Heart left ventricle (tissue), 16 donors: ENCODE data around the gene CENPP. TPM values are rescaled to one million over a fixed set of nuclear protein-coding genes. Genes with fewer than 3 reads are reported as not detected.

Experiments
- ATAC-seq, 4 donors: fragments of 200-7000 bp; cut with Tn5 transposase; one replicate each; pipeline ENCODE4 v1.9.1; 2020 to 2022; ENCODE audit warnings: moderate library complexity in 4 of 4, mild to moderate bottlenecking in 3 of 4, moderate number of reproducible peaks in 1 of 4
- DNase-seq, 5 donors: peaks; one replicate each; pipeline ENCODE4 v3.0.0-alpha.2; 2020
- H3K27ac ChIP-seq, 12 donors: fragments of 200-600 bp; sonication (generic) in 4 of 12; one replicate each; pipeline versions ENCODE4 v1.5.0 to v1.8.0; 2016 to 2022; ENCODE audit warnings: mild to moderate bottlenecking in 2 of 12
- H3K27me3 ChIP-seq, 9 donors: fragments of 200-600 bp; sonication (generic) in 2 of 9; one replicate each; pipeline versions ENCODE4 v1.5.1 to v1.8.0; 2016 to 2022; ENCODE audit warnings: mild to moderate bottlenecking in 3 of 9
- H3K36me3 ChIP-seq, 9 donors: fragments of 200-600 bp; sonication (generic) in 2 of 9; one replicate each; pipeline versions ENCODE4 v1.5.0 to v1.8.0; 2018 to 2022; ENCODE audit warnings: mild to moderate bottlenecking in 2 of 9
- H3K4me1 ChIP-seq, 12 donors: fragments of 200-600 bp; sonication (generic) in 4 of 12; one replicate each; pipeline versions ENCODE4 v1.5.0 to v1.8.0; 2016 to 2022; ENCODE audit warnings: mild to moderate bottlenecking in 3 of 12
- H3K4me3 ChIP-seq, 12 donors: fragments of 200-600 bp; sonication (generic) in 4 of 12; one replicate each; pipeline versions ENCODE4 v1.5.0 to v1.8.0; 2017 to 2022; ENCODE audit warnings: mild to moderate bottlenecking in 9 of 12, moderate library complexity in 4 of 12
- H3K9me3 ChIP-seq, 12 donors: fragments of 200-600 bp; sonication (generic) in 4 of 12; one replicate each; pipeline versions ENCODE4 v1.5.0 to v1.8.0; 2016 to 2022; ENCODE audit warnings: mild to moderate bottlenecking in 1 of 12
- POLR2A ChIP-seq, 2 donors: fragments of 450-650 bp; IDR thresholded peaks; one replicate each; pipeline ENCODE4 v1.6.1; 2017; ENCODE audit warnings: antibody characterized with exemption in 2 of 2, mild to moderate bottlenecking in 2 of 2, moderate library complexity in 2 of 2
- WGBS, 4 donors: extraction: QIAGEN DNeasy Blood & Tissue Kit in 2 of 4; methylation state at CpG; one replicate each; pipeline versions ENCODE4 v1.1.5 to v1.1.7; 2013 to 2018; 5-methylcytosine and 5-hydroxymethylcytosine counted together
- intact Hi-C, 10 donors: fragments of 100-400 bp; cut with DNase I; formaldehyde crosslinking; loops; one replicate each; pipeline versions ENCODE4 v1.11.1 to v1.14.2; 2022
- polyA plus RNA-seq, 2 donors: library from polyadenylated mRNA; stranded (reverse); fragments of 200-250 nt; gene quantifications; one replicate each; pipeline ENCODE4 v1.2.3, GENCODE V29; 2013
- total RNA-seq, 9 donors: library from RNA; depleted of rRNA in 2 of 9; stranded (reverse); fragments of >200 nt in 2 of 9; fragmentation: NEBNext Ultra II Directional in 3 of 9; extraction: Animal tissue kit (Norgen Biotek cat#: 25700) in 3 of 9; gene quantifications; one replicate each; pipeline versions ENCODE4 v1.1.0 to v1.2.4, GENCODE V29; 2016 to 2023
- TF ChIP-seq, protein P1 (sequence below), 12 donors: fragments of 200-600 bp; sonication (generic) in 4 of 12; IDR thresholded peaks; one replicate each; pipeline versions ENCODE4 v1.5.0 to v1.8.0; 2018 to 2022; ENCODE audit warnings: antibody characterized with exemption in 12 of 12, mild to moderate bottlenecking in 5 of 12
- donor health status: ischemic (EF 13 %, LVEDD 7.1; RV severe dilation, severe dysfunction).
- donor health status: healthy with polysubstance abuse.
- donor health status: DM: no; HTN: yes; CAD: no.
- donor health status: DM: no; HTN: no; CAD: no.
- donor health status: ischemic (EF 25% LVEDD 6.9; RV normal size, moderate dysfunction).
- donor health status: ischemic (EF 25% LVEDD 5.7; RV mildly dilated, moderate dysfunction).
- donor health status: healthy.
- donor health status: DM: yes; HTN: yes; CAD: no.
- donor health status: ischemic (EF 35%, LVEDD 5.7; RV mildly dilated, moderate dysfunction).
- donor health status: nonischemic (EF 11% LVEDD 7.7; RV severe dilation, severe dysfunction).
- donor health status: DM: yes; HTN: yes; CAD: no.
- donor health status: PGD.
- donor health status: ischemic (EF 29% LVEDD 5.4; RV normal size, mild dysfunction).
- donor health status: nonischemic (EF 23%, LVEDD 6.1; RV moderate dilation, normal function).

CENPP gene
- total and polyA plus RNA-seq, 11 donors: 1.1 to 5.8 (median 2.4) TPM

DNA sequence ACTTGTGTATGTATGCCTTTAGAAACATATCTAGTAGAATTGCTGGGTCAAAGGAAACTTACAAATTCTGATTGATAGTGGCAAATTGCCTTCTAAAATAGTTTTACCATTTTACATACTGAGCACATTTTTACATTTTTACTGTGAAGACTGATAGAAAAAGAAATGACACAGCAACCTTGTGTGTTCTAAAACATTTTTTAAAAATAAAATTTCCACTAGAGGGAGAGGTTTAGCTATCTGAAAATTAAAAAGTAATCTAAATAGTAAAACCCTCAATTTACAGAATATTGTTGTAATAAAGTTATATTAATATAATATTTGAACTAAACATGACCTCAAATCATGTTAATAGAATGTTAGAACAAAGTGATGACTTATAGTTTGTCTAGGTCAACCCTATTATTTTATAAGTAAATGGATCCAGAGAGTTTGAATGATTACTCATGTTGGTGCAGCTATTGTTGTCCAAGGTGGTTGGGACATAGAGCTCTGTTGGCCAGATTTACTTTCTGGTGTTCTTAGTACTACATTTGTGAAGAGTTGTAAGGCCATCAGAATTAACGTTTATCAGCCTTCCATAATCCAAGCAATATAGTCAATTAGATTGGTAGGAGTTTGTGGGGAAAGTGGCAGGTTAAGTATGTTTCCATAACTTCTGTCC, 17.2 kb downstream of the CENPP start:
- TF ChIP-seq, protein P1, sequence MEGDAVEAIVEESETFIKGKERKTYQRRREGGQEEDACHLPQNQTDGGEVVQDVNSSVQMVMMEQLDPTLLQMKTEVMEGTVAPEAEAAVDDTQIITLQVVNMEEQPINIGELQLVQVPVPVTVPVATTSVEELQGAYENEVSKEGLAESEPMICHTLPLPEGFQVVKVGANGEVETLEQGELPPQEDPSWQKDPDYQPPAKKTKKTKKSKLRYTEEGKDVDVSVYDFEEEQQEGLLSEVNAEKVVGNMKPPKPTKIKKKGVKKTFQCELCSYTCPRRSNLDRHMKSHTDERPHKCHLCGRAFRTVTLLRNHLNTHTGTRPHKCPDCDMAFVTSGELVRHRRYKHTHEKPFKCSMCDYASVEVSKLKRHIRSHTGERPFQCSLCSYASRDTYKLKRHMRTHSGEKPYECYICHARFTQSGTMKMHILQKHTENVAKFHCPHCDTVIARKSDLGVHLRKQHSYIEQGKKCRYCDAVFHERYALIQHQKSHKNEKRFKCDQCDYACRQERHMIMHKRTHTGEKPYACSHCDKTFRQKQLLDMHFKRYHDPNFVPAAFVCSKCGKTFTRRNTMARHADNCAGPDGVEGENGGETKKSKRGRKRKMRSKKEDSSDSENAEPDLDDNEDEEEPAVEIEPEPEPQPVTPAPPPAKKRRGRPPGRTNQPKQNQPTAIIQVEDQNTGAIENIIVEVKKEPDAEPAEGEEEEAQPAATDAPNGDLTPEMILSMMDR (IDR thresholded peaks at IDR 0.05): peak in 9 of 12 donors; percentile 20 to 57 (median 37)
- no peak for TF ChIP-seq POLR2A (IDR thresholded peaks at IDR 0.05)
- no peaks in the 10 kb centered on the region for H3K27me3 ChIP-seq
- no peak for DNase-seq
- peaks cover 0 to 22% (median 3%) of the 10 kb centered on the region in 9 donors for H3K36me3 ChIP-seq
- H3K4me3 ChIP-seq: no peak overlapping the region
- peak overlapping the region in 2 of 12 donors; percentile 0 to 6 for H3K27ac ChIP-seq
- peaks cover 0 to 8% (median 0%) of the 10 kb centered on the region in 12 donors for H3K4me1 ChIP-seq
- 75 to 86% (median 81%) methylated on average over 1 of the region's 1 CpG for WGBS, 4 donors
- H3K9me3 ChIP-seq: no peaks in the 10 kb centered on the region
- ATAC-seq: no peak
- intact Hi-C loops: loop anchor here in 8 of 10 donors (1.0 to 10.0 kb wide), 7 partner anchors 92 to 452 kb away; no protein-coding TSS in a partner anchor

DNA sequence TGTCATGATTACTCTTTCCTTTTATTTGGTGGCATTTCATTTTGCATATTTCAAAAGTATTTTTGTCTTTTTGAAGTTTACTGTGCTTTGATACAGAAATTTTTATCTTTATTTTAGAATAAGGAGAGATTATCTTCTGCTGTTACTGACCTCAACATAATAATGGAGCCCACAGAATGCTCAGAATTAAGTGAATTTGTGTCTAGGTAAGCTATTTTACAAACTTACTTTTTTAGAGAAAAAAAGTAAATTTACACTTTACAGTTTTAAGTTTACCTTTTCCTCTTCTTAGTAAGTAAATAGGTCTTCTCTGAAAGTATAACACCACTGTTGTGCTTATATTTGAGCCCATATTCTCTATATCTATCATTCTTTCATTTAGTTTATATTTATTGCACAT, 19.8 kb downstream of the CENPP start:
- no peak for TF ChIP-seq POLR2A (IDR thresholded peaks at IDR 0.05)
- Histone ChIP-seq H3K4me1 (peaks cover 0 to 18% (median under 1%) of the 10 kb centered on the region in 12 donors), H3K4me3 (no peak overlapping the region), H3K9me3 (no peaks in the 10 kb centered on the region), H3K27me3 (no peaks in the 10 kb centered on the region), H3K27ac (no peak overlapping the region), H3K36me3 (peaks cover 0 to 2% (median 0%) of the 10 kb centered on the region in 9 donors)
- DNase-seq (no peak), ATAC-seq (no peak)
- intact Hi-C loops: loop anchor here in 5 of 10 donors (10.0 kb wide), 3 partner anchors 89 to 449 kb away; no protein-coding TSS in a partner anchor

DNA sequence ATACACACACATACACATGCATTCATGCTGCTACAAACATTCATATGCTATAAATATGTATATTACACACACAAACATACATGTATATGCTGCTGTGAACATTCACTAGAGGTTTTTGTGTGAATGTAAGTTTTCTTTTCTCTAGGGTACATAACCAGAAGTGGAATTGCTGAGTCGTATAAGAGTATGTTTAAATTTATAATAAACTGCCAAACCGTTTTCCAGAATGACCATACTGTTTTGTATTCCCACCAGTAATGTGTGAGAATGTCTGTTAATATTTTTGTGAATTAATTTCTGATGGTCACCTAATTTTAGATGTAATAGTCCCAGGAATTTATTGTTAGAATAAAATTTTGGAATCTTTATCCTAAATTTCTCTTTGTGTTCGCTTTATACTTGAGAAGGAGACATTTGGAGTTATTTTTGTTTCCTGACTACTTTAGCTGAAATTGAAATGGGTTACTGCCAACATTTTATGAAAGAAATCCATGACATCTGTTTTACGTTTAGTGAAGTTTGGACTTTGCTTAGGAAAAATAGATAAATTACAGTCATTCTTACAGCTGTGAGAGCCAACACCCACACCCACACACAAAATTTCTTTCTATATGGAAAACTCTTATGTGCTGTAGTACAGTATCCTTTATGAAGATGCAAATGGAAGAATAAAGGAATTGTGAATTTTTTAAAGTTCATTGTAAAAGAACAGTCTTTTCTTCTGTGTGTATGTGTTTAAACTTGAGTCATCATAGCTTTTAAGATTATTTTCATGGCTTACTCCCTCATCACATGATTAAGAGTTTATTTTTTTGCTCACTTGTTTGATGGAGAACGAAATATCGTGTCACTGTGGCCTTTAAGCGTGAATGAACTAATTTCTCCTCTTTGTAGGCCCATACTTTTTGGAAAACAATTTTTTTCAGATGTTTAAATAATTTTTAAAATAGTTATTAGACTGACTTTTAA, 24.3 kb downstream of the CENPP start:
- intact Hi-C loops: loop anchor here in 6 of 10 donors (5.0 to 10.0 kb wide), 4 partner anchors 72 to 445 kb away; partner anchors contain the start of gene OMD (in 1 of the 6)
- Histone ChIP-seq H3K27ac (peak overlapping the region; percentile 10 to 86 (median 63)), H3K9me3 (peaks cover 0 to 14% (median 3%) of the 10 kb centered on the region in 12 donors), H3K27me3 (no peaks in the 10 kb centered on the region), H3K36me3 (no peaks in the 10 kb centered on the region), H3K4me3 (peak overlapping the region in 1 of 12 donors; percentile 10), H3K4me1 (peaks cover 0 to 16% (median 1%) of the 10 kb centered on the region in 12 donors)
- ATAC-seq (peak in 3 of 4 donors; percentile 42 to 72 (median 65)), DNase-seq (no peak)
- 68 to 74% (median 72%) methylated on average over 7 of the region's 7 CpGs for WGBS, 4 donors
- TF ChIP-seq, protein P1 (IDR thresholded peaks at IDR 0.05): no peak
- TF ChIP-seq POLR2A (IDR thresholded peaks at IDR 0.05): no peak

DNA sequence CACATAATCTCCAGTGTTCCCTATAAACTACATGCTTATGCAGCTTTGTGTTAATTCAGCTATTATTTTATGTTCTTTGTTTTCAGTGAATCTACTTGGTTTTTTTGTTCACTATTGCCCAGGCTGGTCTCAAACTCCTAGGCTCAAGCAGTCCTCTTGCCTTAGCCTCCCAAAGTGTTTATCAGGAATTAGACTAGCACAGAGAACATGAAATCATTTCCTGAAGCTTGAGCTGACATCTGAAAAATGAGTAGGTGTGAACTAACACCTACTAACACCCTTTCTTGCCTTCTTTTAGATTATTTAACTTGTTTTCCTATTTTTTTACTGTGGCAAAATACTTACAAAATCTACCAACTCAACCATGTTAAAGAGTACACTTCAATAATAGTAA, 25.0 kb downstream of the CENPP start:
- intact Hi-C loops: loop anchor here in 1 of 10 donors (5.0 kb wide), 1 partner anchor 72 kb away; the partner anchor contains the start of gene OMD
- no peak for DNase-seq
- Histone ChIP-seq H3K4me1 (peaks cover 0 to 16% (median 1%) of the 10 kb centered on the region in 12 donors), H3K9me3 (peaks cover 0 to 20% (median 7%) of the 10 kb centered on the region in 12 donors), H3K27me3 (no peaks in the 10 kb centered on the region), H3K4me3 (no peak overlapping the region), H3K27ac (peak overlapping the region; percentile 10 to 86 (median 63)), H3K36me3 (no peaks in the 10 kb centered on the region)
- peak in 2 of 4 donors; percentile 42 to 44 for ATAC-seq
- no peak for TF ChIP-seq POLR2A (IDR thresholded peaks at IDR 0.05)
- TF ChIP-seq, protein P1 (IDR thresholded peaks at IDR 0.05): no peak
